ENCODE measurements around the gene LHX3. TPM values are rescaled to one million over a fixed set of nuclear protein-coding genes. Genes with fewer than 3 reads are reported as not detected.

LHX3 gene
- total and polyA plus RNA-seq, 2 of the 4 experiments (the other 2 are of a cell fraction) = not detected

DNA sequence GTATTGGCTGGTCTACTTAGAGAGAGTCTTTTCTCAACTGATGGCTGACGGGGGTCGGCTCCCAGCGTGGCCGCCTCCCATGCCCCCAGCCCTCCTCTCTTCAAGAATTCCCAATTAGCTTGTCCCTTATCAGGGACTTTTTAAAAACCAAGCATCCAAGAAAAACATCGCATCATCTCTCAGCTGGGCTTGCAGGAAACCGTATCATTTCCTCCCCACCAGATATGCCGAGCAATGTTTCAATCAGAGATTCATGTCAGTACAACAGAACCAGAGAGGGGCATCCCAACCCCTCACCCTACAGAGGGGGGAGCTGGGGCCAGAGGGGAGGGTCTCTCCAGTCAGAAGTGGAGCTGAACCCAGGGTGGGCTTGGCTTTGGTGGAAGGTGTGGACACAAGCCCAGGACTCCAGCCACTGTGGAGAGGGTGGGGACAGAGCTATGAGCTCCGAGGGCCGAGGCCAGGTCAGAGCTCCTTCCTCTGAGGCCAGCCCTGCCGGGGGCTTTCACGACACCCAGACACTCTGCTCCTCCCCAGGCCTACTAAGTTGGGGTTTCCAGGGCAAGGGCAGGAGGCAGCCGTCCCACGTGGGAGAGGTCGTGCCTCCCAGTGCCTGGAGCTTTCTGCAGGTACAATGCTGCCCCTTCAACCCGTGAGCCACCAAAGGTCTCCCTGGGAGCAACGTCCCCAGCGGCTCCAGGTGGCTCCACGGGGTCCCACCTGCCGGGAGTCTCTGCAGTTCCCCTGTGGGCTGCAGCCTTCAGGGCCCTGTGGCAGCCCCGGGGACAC, 47.3 kb downstream of the LHX3 start:
- Histone ChIP-seq H4K91ac (ENCODE audit: insufficient read depth, low read depth, low read length) (no peak overlapping the region), H2AK5ac (ENCODE audit: low read depth, low read length) (no peak overlapping the region), H3K4me1 (ENCODE audit: control insufficient read depth, insufficient read depth, low read length) (no peaks in the 10 kb centered on the region), H3K23ac (ENCODE audit: low read depth, low read length) (no peak overlapping the region), H3K36me3 (ENCODE audit: control insufficient read depth, insufficient read depth, low read length) (no peaks in the 10 kb centered on the region), H3K4ac (ENCODE audit: low read depth, low read length) (no peak overlapping the region), H2BK20ac (ENCODE audit: low read depth, low read length) (no peak overlapping the region), H3K18ac (ENCODE audit: low read depth, low read length) (no peak overlapping the region), H4K8ac (ENCODE audit: low read depth in 2 of 2, low read length in 2 of 2) (no peak overlapping the region), H2BK120ac (ENCODE audit: low read depth, low read length) (no peak overlapping the region), H3K14ac (replicated peaks; ENCODE audit: low read depth, low read length) (no peak overlapping the region), H2BK5ac (ENCODE audit: low read depth, low read length, poor library complexity, severe bottlenecking) (no peak overlapping the region), H3K79me1 (ENCODE audit: low read depth in 1 of 2, low read length in 2 of 2) (no peaks in the 10 kb centered on the region), H3K9ac (ENCODE audit: low read depth, low read length) (no peak overlapping the region), H3K27ac (ENCODE audit: insufficient read depth, low read length) (no peak overlapping the region), H3K4me2 (ENCODE audit: low read depth, low read length) (no peak overlapping the region), H3K27me3 (ENCODE audit: control insufficient read depth, insufficient read depth, low read length) (peaks cover 70% of the 10 kb centered on the region), H3K4me3 (ENCODE audit: insufficient read depth, low read depth, low read length) (no peak overlapping the region), H2BK15ac (ENCODE audit: low read depth, low read length) (no peak overlapping the region), H3K9me3 (ENCODE audit: control insufficient read depth, insufficient read depth, low read length) (0 out of 2 replicates have a peak, but pooled peaks cover 3% of the 10 kb centered on the region), H4K20me1 (ENCODE audit: insufficient read depth, low read length) (no peaks in the 10 kb centered on the region), H2AK9ac (replicated peaks; ENCODE audit: low read depth, low read length, poor library complexity) (no peak overlapping the region), H3K9me1 (ENCODE audit: insufficient read depth, low read length) (no peaks in the 10 kb centered on the region), H3K56ac (ENCODE audit: extremely low read depth, insufficient read depth, low read length) (no peak overlapping the region), H2AFZ (replicated peaks; ENCODE audit: low read length, poor library complexity) (no peak overlapping the region), H4K5ac (ENCODE audit: low read depth, low read length) (no peak overlapping the region)
- intact Hi-C loops (cut with micrococcal nuclease) (no loop called here), dilution Hi-C loops (cut with HindIII; ENCODE audit: low sequenced_read_pairs, unreplicated experiment) (no loop called here), in situ Hi-C loops (cut with MboI; ENCODE audit: low sequenced_read_pairs) (no loop called here)
- ChIA-PET CTCF (no interaction called here), POLR2A (ENCODE audit: unreplicated experiment) (interaction anchor here (1.1 kb wide), 1 partner anchor 179 kb away, joined by 3 read pairs; no protein-coding TSS in a partner anchor)
- ATAC-seq (ENCODE audit: low read depth) (no peak), DNase-seq (no peak)
- 51% methylated on average over 8 of the region's 20 CpGs; no CpG with 5 or more reads in 1 of the 2 experiments for WGBS, 2 experiments (ENCODE audit: extremely low coverage in 2 of 2, insufficient read length in 1 of 2)
- BruUV-seq (replicated peaks) = no TSS peak
- TF ChIP-seq MAFK (IDR thresholded peaks at IDR 0.05; ENCODE audit: low read depth, low read length) (no peak), NFE2L2 (IDR thresholded peaks at IDR 0.05; ENCODE audit: low read depth, low read length) (no peak), RCOR1 (IDR thresholded peaks at IDR 0.05; ENCODE audit: insufficient replicate concordance, low read length) (no peak), BHLHE40 (IDR thresholded peaks at IDR 0.05; ENCODE audit: low read depth, low read length) (no peak), MAZ (IDR thresholded peaks at IDR 0.05; ENCODE audit: borderline replicate concordance, low read depth, low read length) (no peak), MXI1 (IDR thresholded peaks at IDR 0.05; ENCODE audit: borderline replicate concordance, low read depth, low read length) (no peak), POLR2A (IDR thresholded peaks at IDR 0.05; ENCODE audit: low read depth, low read length) (no peak), SMC3 (IDR thresholded peaks at IDR 0.05; ENCODE audit: low read depth, low read length) (no peak)
- TF ChIP-seq, protein P1, sequence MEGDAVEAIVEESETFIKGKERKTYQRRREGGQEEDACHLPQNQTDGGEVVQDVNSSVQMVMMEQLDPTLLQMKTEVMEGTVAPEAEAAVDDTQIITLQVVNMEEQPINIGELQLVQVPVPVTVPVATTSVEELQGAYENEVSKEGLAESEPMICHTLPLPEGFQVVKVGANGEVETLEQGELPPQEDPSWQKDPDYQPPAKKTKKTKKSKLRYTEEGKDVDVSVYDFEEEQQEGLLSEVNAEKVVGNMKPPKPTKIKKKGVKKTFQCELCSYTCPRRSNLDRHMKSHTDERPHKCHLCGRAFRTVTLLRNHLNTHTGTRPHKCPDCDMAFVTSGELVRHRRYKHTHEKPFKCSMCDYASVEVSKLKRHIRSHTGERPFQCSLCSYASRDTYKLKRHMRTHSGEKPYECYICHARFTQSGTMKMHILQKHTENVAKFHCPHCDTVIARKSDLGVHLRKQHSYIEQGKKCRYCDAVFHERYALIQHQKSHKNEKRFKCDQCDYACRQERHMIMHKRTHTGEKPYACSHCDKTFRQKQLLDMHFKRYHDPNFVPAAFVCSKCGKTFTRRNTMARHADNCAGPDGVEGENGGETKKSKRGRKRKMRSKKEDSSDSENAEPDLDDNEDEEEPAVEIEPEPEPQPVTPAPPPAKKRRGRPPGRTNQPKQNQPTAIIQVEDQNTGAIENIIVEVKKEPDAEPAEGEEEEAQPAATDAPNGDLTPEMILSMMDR (conservative IDR thresholded peaks at IDR 0.05; ENCODE audit: low read depth, low read length) = no peak
- TF ChIP-seq, protein P2, sequence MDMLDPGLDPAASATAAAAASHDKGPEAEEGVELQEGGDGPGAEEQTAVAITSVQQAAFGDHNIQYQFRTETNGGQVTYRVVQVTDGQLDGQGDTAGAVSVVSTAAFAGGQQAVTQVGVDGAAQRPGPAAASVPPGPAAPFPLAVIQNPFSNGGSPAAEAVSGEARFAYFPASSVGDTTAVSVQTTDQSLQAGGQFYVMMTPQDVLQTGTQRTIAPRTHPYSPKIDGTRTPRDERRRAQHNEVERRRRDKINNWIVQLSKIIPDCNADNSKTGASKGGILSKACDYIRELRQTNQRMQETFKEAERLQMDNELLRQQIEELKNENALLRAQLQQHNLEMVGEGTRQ (IDR thresholded peaks at IDR 0.05; ENCODE audit: low read depth, low read length) = no peak

Data from IMR-90 (cell line).